Measurements from ENCODE around the gene ATAT1. TPM values are rescaled to one million over a fixed set of nuclear protein-coding genes. Genes with fewer than 3 reads are reported as not detected.

ATAT1 gene
- total and polyA plus RNA-seq, 2 of the 13 experiments (the other 11 are each of a cell fraction or from before 2014, with no cell fraction given) = 9.2 to 23.6 TPM

DNA sequence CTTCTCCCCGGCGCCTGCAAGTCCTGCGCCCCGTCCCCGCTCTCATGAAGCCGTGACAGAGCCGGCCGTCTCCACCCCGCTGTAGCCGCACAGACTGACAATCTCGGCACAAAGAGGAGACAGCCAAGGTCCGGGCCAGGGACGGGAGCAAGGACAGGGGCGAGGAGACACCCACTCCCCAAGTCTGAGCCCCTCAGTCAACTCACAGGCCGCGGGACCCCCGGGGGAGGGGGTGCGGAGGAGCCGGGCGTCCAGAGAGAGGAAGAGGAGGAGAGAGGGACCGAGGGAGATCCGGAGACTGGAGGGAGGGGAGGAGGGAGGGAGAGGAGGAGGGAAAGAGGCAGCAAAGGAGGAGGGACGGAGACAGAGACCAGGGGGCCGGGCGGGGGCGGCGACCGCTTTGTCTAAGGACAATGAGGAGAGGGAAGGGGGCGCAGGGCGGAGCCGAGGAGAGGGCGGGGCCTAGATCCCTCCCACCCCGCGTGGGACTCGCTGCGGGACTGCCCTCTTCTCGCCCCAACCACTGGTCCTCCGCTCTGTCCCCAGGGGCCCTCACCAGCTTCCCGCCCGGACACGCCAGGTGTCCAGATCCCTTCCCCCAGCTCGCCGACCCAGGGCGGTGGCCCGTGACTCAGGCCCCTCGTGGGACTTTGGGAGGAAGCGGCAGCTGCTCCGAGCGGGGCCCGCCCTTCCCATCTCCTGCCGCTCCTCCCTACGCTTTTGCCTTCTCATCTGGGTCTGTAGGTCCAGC is 60.4 kb downstream of the ATAT1 start (continued):
- TF ChIP-seq DNMT3B (CRISPR knock-in tag; conservative IDR thresholded peaks at IDR 0.05) (no peak), ZNF577 (CRISPR knock-in tag; IDR thresholded peaks at IDR 0.05; ENCODE audit: borderline replicate concordance, low read depth) (no peak), MLLT10 (CRISPR knock-in tag; IDR thresholded peaks at IDR 0.05) (no peak), YEATS2 (CRISPR knock-in tag; IDR thresholded peaks at IDR 0.05; ENCODE audit: borderline replicate concordance) (peak; percentile 45; the same call in 1 of the 2 replicates), SMAD9 (CRISPR knock-in tag; IDR thresholded peaks at IDR 0.05) (0 out of 2 replicates have a peak, but pooled peaks have one; percentile 10), ZNF136 (CRISPR knock-in tag; IDR thresholded peaks at IDR 0.05; ENCODE audit: low read depth) (no peak), ZFP1 (CRISPR knock-in tag; IDR thresholded peaks at IDR 0.05) (no peak), MTA1 (CRISPR knock-in tag; IDR thresholded peaks at IDR 0.05; ENCODE audit: borderline replicate concordance) (peak; percentile 52), KDM2A (CRISPR knock-in tag; IDR thresholded peaks at IDR 0.05; ENCODE audit: borderline replicate concordance, low read depth) (peak; percentile 57; the same call in 1 of the 2 replicates)
- TF ChIP-seq, protein P1, sequence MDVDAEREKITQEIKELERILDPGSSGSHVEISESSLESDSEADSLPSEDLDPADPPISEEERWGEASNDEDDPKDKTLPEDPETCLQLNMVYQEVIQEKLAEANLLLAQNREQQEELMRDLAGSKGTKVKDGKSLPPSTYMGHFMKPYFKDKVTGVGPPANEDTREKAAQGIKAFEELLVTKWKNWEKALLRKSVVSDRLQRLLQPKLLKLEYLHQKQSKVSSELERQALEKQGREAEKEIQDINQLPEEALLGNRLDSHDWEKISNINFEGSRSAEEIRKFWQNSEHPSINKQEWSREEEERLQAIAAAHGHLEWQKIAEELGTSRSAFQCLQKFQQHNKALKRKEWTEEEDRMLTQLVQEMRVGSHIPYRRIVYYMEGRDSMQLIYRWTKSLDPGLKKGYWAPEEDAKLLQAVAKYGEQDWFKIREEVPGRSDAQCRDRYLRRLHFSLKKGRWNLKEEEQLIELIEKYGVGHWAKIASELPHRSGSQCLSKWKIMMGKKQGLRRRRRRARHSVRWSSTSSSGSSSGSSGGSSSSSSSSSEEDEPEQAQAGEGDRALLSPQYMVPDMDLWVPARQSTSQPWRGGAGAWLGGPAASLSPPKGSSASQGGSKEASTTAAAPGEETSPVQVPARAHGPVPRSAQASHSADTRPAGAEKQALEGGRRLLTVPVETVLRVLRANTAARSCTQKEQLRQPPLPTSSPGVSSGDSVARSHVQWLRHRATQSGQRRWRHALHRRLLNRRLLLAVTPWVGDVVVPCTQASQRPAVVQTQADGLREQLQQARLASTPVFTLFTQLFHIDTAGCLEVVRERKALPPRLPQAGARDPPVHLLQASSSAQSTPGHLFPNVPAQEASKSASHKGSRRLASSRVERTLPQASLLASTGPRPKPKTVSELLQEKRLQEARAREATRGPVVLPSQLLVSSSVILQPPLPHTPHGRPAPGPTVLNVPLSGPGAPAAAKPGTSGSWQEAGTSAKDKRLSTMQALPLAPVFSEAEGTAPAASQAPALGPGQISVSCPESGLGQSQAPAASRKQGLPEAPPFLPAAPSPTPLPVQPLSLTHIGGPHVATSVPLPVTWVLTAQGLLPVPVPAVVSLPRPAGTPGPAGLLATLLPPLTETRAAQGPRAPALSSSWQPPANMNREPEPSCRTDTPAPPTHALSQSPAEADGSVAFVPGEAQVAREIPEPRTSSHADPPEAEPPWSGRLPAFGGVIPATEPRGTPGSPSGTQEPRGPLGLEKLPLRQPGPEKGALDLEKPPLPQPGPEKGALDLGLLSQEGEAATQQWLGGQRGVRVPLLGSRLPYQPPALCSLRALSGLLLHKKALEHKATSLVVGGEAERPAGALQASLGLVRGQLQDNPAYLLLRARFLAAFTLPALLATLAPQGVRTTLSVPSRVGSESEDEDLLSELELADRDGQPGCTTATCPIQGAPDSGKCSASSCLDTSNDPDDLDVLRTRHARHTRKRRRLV (CRISPR knock-in tag; IDR thresholded peaks at IDR 0.05) = peak; percentile 76; the same call in 1 of the 2 replicates
- TF ChIP-seq, protein P2, sequence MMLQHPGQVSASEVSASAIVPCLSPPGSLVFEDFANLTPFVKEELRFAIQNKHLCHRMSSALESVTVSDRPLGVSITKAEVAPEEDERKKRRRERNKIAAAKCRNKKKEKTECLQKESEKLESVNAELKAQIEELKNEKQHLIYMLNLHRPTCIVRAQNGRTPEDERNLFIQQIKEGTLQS (CRISPR knock-in tag; IDR thresholded peaks at IDR 0.05) = no peak
- TF ChIP-seq, protein P3, sequence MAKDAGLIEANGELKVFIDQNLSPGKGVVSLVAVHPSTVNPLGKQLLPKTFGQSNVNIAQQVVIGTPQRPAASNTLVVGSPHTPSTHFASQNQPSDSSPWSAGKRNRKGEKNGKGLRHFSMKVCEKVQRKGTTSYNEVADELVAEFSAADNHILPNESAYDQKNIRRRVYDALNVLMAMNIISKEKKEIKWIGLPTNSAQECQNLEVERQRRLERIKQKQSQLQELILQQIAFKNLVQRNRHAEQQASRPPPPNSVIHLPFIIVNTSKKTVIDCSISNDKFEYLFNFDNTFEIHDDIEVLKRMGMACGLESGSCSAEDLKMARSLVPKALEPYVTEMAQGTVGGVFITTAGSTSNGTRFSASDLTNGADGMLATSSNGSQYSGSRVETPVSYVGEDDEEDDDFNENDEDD (CRISPR knock-in tag; IDR thresholded peaks at IDR 0.05; ENCODE audit: borderline replicate concordance) = no peak; the same call in 1 of the 2 replicates
- TF ChIP-seq, protein P4, sequence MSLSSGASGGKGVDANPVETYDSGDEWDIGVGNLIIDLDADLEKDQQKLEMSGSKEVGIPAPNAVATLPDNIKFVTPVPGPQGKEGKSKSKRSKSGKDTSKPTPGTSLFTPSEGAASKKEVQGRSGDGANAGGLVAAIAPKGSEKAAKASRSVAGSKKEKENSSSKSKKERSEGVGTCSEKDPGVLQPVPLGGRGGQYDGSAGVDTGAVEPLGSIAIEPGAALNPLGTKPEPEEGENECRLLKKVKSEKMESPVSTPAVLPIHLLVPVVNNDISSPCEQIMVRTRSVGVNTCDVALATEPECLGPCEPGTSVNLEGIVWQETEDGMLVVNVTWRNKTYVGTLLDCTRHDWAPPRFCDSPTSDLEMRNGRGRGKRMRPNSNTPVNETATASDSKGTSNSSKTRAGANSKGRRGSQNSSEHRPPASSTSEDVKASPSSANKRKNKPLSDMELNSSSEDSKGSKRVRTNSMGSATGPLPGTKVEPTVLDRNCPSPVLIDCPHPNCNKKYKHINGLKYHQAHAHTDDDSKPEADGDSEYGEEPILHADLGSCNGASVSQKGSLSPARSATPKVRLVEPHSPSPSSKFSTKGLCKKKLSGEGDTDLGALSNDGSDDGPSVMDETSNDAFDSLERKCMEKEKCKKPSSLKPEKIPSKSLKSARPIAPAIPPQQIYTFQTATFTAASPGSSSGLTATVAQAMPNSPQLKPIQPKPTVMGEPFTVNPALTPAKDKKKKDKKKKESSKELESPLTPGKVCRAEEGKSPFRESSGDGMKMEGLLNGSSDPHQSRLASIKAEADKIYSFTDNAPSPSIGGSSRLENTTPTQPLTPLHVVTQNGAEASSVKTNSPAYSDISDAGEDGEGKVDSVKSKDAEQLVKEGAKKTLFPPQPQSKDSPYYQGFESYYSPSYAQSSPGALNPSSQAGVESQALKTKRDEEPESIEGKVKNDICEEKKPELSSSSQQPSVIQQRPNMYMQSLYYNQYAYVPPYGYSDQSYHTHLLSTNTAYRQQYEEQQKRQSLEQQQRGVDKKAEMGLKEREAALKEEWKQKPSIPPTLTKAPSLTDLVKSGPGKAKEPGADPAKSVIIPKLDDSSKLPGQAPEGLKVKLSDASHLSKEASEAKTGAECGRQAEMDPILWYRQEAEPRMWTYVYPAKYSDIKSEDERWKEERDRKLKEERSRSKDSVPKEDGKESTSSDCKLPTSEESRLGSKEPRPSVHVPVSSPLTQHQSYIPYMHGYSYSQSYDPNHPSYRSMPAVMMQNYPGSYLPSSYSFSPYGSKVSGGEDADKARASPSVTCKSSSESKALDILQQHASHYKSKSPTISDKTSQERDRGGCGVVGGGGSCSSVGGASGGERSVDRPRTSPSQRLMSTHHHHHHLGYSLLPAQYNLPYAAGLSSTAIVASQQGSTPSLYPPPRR (CRISPR knock-in tag; IDR thresholded peaks at IDR 0.05; ENCODE audit: borderline replicate concordance) = no peak
